Measurements from ENCODE around the gene HOXD8. TPM values are rescaled to one million over a fixed set of nuclear protein-coding genes. Genes with fewer than 3 reads are reported as not detected.

The HOXD8 gene
- total RNA-seq, 1 donor from 2014 or later: not detected

GRCh38 chr2:176111846-176112374, 17.6 kb upstream of the HOXD8 start:
- no peaks in the 10 kb centered on the region for H3K36me3 Mint-ChIP-seq (ENCODE audit: low read depth)
- H3K9me3 Mint-ChIP-seq (ENCODE audit: low read depth): peaks cover 3% of the 10 kb centered on the region
- DNase-seq (ENCODE audit: low spot score): no peak
- H3K27ac Mint-ChIP-seq (ENCODE audit: unreplicated experiment): no peak overlapping the region
- H3K4me3 Mint-ChIP-seq (ENCODE audit: unreplicated experiment): no peak overlapping the region
- peaks cover 84% of the 10 kb centered on the region for H3K27me3 Mint-ChIP-seq (ENCODE audit: low read depth)
- no peak for TF ChIP-seq CTCF (IDR thresholded peaks at IDR 0.05)
- H3K4me1 Mint-ChIP-seq (ENCODE audit: low read depth): peaks cover 14% of the 10 kb centered on the region

GRCh38 chr2:176112375-176113302, 16.9 kb upstream of the HOXD8 start:
- peaks cover 3% of the 10 kb centered on the region for H3K9me3 Mint-ChIP-seq (ENCODE audit: low read depth)
- no peak overlapping the region for H3K27ac Mint-ChIP-seq (ENCODE audit: unreplicated experiment)
- H3K4me1 Mint-ChIP-seq (ENCODE audit: low read depth): peaks cover 10% of the 10 kb centered on the region
- H3K36me3 Mint-ChIP-seq (ENCODE audit: low read depth): no peaks in the 10 kb centered on the region
- TF ChIP-seq CTCF (IDR thresholded peaks at IDR 0.05): no peak
- no peak overlapping the region for H3K4me3 Mint-ChIP-seq (ENCODE audit: unreplicated experiment)
- no peak for DNase-seq (ENCODE audit: low spot score)
- peaks cover 85% of the 10 kb centered on the region for H3K27me3 Mint-ChIP-seq (ENCODE audit: low read depth)

- H3K36me3 Mint-ChIP-seq (ENCODE audit: low read depth): peaks cover 2% of the 10 kb centered on the region
- peaks cover 5% of the 10 kb centered on the region for H3K4me1 Mint-ChIP-seq (ENCODE audit: low read depth)
- no peak overlapping the region for H3K27ac Mint-ChIP-seq (ENCODE audit: unreplicated experiment)
- peaks cover 92% of the 10 kb centered on the region for H3K27me3 Mint-ChIP-seq (ENCODE audit: low read depth)
- DNase-seq (ENCODE audit: low spot score): no peak
- TF ChIP-seq CTCF (IDR thresholded peaks at IDR 0.05): no peak
- H3K9me3 Mint-ChIP-seq (ENCODE audit: low read depth): peaks cover 8% of the 10 kb centered on the region
- no peak overlapping the region for H3K4me3 Mint-ChIP-seq (ENCODE audit: unreplicated experiment)
Measured at GRCh38 chr2:176114120-176114929, 15.2 kb upstream of the HOXD8 start.

GRCh38 chr2:176114930-176115625, 14.4 kb upstream of the HOXD8 start:
- Mint-ChIP-seq H3K4me1 (ENCODE audit: low read depth) (peaks cover 3% of the 10 kb centered on the region), H3K9me3 (ENCODE audit: low read depth) (peaks cover 8% of the 10 kb centered on the region), H3K27me3 (ENCODE audit: low read depth) (peaks cover 91% of the 10 kb centered on the region), H3K36me3 (ENCODE audit: low read depth) (peaks cover 4% of the 10 kb centered on the region), H3K27ac (ENCODE audit: unreplicated experiment) (no peak overlapping the region), H3K4me3 (ENCODE audit: unreplicated experiment) (no peak overlapping the region)
- DNase-seq (ENCODE audit: low spot score): no peak
- no peak for TF ChIP-seq CTCF (IDR thresholded peaks at IDR 0.05)
